GM18508 (cell line): Measurements from ENCODE around the gene MDH1B.

Source experiments
- ATAC-seq: cut with Tn5 transposase; IDR thresholded peaks from one replicate; pipeline ENCODE4 v1.9.1; 2021; ENCODE audit warnings: moderate number of reproducible peaks; ENCODE audit not compliant: insufficient read depth, unreplicated experiment

The MDH1B gene

DNA sequence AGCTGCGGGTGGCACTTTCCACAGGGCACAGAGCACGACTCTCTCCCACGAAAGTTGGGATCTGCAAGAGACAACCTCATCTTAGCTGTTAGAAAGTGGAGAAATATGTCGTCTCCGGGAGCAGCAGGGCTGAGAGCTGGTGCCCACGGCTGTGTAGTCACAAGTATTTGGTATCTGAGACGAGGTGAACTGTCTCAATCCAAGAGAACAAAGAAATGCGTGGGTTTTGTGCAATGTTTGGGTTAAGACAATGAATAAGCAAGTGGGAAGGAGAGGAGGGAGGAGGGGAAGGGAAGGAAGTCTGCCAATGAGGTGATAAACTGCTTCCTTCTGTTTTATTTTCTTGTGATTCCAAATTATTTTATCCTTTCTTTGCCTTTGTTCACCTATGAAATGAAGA is 65.0 kb downstream of the MDH1B start:
- no peak for ATAC-seq

DNA sequence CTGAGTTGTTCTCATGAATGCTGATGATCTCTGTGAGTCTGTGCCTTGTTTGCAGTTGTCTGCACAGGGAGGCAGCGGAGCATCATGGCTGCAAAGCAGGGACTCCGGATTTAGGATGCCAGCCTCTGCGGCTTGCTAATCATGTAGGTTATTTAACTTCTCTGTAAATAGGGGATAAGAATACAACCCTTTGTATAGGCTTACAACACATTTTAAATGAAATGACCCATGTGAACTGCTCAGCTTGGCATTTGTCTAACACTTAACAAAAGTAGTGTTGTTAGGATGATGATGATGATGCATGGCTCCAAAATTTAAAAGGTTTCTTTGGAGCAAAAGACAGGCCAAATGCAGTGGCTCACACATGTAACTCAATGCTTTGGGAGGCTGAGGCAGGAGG is 66.3 kb downstream of the MDH1B start:
- no peak for ATAC-seq

DNA sequence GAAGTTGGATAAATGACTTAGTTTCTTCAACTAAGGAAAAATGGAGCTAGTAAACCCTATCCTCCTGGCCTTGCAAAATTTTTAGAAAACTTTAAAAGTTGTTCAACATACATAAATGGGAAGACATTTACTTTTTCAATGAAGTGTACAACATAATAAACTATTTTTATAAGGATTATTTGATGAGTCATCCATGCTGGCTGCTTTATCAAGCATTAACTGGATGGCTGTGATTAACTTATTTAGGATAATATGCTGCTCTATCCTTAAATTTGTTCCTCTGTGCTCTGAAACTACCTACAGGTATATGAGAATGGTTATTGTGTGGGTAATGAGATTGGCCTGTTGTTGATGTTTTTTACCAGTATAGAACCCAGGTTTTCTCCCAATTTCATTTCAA is 68.2 kb downstream of the MDH1B start:
- ATAC-seq, result no peak

DNA sequence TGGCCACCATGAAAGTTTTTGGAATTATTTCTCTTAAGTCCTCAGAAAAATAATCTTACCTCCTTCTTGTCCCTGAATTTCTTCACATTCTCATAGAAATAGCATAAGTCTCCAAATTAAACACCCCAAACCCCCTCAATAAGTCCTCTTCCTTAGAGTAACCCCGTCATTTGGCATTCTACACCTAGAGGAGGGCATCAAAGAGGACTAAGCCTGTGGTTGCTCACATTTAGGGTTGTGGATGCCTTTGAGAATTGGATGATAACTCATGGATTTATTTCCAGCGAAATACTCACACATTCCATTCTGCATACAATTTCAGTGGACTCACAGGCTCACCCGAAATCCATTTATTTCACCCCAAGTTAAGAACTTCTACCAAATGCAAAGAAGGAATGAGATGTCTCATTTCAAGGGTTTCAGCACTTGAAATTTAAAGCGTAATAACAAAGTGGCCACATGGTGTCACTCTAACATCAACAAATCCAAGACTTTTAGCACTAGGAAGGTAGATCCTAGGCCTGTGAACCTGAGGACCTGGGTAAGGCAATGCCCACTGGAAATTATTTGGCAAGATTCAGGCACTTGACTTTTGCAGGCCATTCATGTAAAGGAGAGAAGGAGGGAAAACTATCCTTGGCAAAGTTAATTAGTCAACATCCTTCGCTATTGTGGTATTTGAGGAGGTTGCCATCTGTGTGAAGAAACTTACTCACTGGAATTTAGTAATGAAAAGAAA is 71.6 kb downstream of the MDH1B start:
- ATAC-seq, result no peak

DNA sequence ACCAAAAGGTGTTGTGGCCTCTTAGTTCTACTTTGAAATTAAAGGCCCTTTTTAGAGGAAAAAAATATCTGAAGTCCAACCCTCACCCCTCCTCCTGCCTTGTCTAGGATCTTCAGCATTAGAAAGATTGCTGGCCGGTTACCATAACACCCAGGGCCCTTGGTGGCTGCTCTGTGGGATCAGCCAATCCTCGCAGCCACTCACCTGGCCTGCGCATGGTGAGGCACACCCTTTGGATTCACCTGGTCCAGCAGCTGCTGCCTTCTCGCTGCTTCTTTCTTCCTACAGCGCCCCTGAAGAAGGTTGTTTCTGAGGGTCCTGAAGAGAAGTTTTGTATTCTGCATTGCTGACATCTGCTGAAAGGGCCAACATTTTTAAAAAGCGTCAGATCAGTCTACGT is 72.2 kb downstream of the MDH1B start:
- ATAC-seq, result no peak

DNA sequence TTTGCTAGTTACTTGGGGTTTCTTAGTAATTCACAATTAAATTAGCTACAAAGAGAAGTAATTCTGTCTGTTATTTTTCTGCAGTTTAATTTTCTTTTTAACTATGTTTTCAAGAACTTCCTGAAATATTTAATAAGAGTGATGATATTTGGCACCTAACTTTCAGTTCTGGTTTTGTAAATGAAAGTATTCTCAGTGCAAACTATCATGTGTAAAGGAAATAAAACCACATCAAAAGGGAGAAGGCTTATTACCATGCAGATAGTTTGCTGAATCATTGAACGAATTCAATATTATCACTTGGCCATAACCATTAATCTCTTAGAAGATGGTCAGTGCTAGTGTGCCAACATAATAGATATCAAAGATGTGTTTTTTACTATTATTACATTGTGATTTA is 76.1 kb downstream of the MDH1B start:
- ATAC-seq, result no peak

DNA sequence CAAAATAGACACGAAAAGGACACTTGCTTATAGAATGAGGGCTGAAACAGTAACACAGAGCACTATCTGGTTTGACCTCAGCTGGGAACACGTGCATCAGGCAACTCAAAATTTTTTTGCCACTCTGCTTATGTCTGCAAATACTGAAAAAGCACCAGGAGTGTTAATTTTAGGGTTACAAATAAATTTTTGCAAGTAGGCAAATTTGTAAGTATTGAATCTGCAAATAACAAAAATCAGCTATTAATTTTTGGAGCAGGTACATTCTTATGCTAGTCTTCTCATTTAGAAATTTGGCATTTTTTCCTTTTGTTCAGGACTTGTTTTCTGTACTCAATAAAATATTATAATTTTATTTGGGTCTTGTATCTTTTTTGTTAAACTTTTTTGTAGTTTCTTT is 76.7 kb downstream of the MDH1B start:
- ATAC-seq, result no peak
